RWPE1 (cell line): ENCODE measurements around the gene BACH2.

Experiments used
- CTCF ChIA-PET: fragments of 350-600 bp; sonication (Branson Sonifier 250); formaldehyde crosslinking; extraction: SDS; loops from one replicate; lab custom pipeline; 2021; lab: Yijun Ruan, JAX
- POLR2A ChIA-PET: fragments of 400-600 bp; formaldehyde crosslinking; extraction: SDS; loops from one replicate; lab custom pipeline; 2020; ENCODE audit warnings: antibody characterized with exemption; ENCODE audit not compliant: low non-redundant PET; lab: Yijun Ruan, JAX
- DNase-seq: peaks from one replicate; pipeline ENCODE4 v3.0.0; 2012; ENCODE audit warnings: low spot score
- H3K27ac ChIP-seq: fragments of 450-650 bp; 2 replicates; pipeline ENCODE4 v1.5.1; 2017
- TF ChIP-seq, protein P1 (sequence below): fragments of 450-650 bp; conservative IDR thresholded peaks from 2 replicates; pipeline ENCODE4 v1.5.1; 2017; ENCODE audit warnings: low read depth, mild to moderate bottlenecking

Gene BACH2

DNA sequence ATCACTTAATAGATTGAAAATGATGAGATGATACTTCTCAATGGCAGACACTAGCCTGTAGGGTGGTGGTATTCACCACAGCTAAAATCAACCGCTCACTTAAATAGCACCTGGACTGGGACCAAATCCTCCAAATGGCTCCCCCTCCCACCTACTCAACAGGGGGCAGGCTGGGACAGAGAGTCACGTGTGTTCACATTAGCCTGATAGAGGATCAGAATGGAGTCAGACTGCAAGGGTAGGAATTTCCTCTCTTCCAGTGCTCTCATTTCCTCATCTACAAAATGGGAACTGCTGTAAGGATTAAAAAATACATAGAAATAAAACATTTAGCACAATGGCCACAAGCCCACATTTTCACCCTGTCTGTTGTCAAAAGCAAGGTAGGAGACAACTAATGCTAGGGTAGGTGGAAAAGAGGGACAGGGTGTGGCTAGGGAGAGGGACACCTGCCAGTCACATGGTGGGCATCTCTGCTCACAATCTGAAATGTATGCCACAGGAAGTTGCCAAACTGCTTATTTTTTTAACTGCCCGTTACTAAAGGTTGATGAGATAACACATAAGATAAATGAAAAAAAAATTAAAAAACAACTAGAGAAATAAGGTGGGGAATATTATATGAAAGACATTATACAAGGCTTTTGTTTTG, 55.3 kb downstream of the BACH2 start:
- POLR2A ChIA-PET = no interaction called here
- CTCF ChIA-PET = interaction anchor here (0.7 kb wide), 1 partner anchor 200 kb away, joined by 5 read pairs; no protein-coding TSS in a partner anchor
- no peak overlapping the region for H3K27ac ChIP-seq
- DNase-seq = no peak
- TF ChIP-seq, protein P1, sequence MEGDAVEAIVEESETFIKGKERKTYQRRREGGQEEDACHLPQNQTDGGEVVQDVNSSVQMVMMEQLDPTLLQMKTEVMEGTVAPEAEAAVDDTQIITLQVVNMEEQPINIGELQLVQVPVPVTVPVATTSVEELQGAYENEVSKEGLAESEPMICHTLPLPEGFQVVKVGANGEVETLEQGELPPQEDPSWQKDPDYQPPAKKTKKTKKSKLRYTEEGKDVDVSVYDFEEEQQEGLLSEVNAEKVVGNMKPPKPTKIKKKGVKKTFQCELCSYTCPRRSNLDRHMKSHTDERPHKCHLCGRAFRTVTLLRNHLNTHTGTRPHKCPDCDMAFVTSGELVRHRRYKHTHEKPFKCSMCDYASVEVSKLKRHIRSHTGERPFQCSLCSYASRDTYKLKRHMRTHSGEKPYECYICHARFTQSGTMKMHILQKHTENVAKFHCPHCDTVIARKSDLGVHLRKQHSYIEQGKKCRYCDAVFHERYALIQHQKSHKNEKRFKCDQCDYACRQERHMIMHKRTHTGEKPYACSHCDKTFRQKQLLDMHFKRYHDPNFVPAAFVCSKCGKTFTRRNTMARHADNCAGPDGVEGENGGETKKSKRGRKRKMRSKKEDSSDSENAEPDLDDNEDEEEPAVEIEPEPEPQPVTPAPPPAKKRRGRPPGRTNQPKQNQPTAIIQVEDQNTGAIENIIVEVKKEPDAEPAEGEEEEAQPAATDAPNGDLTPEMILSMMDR = no peak

DNA sequence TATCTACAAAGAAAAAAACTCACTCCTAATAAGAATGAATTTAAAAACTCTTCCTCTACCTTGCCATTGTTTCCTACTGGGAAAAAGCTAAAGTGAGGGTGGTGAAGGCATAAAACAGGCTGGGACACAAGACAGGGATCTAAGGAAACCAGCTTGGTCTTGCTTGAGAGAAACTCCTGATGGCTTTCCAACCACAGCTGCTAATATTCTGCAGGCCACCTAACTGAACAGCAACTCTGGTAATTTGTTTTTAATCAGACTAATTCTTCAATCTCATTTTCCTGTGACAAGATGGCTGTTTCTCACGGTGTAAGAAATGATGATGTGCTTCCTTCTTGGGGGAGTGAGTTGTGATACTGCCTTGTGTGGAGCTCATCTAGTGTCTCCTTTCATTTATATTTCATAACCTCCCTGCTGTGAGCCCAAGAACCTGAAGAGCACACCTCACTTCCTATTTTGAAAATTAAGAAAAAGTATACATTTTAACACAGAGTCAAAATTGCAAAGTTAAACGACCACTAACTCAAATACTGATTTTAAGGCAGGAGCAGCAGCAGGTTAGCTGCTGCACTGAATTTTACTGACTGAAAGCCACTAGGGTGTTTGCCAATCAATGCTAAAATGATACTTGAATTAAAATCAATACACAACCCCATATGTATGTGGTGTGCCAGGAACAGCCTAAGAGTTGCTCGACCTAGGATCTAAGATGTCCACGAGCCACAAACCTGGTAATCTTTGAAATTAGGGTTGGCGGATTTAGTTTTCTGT, 58.0 kb downstream of the BACH2 start:
- CTCF ChIA-PET = no interaction called here
- no peak for DNase-seq
- H3K27ac ChIP-seq = no peak overlapping the region
- TF ChIP-seq, protein P1 = no peak
- POLR2A ChIA-PET = interaction anchor here (0.7 kb wide), 1 partner anchor 10 kb away, joined by 3 read pairs; no protein-coding TSS in a partner anchor

DNA sequence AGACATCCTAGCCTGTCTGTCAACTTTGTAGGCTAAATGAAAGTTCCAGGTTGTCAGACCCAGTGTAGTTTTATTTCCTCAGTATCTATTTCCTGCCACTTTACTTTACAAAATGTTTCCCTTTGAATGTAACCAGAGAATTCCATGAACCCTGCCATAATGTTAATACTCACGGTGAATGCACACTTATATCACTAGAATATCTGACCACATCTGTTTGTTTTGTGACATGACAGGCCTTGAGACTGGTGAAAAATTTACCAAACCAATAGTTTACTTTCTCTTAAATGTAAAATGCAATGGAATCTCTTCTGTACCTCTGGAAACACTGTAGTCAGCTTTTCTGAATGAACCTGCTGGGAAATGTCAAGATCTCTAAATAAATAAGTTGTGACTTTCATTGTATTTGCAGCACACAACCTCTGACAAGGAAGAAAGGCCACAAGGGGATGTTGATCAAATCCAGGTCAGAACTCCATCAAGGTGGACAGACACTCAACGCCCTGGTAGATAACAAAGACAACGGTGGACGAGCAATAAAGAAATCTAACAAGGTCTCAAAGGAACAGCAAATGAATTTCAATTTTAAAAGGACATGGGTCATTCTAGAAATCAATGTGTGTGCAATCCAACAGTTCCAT, 59.2 kb downstream of the BACH2 start:
- CTCF ChIA-PET = no interaction called here
- POLR2A ChIA-PET = no interaction called here
- H3K27ac ChIP-seq = no peak overlapping the region
- TF ChIP-seq, protein P1 = no peak
- no peak for DNase-seq

DNA sequence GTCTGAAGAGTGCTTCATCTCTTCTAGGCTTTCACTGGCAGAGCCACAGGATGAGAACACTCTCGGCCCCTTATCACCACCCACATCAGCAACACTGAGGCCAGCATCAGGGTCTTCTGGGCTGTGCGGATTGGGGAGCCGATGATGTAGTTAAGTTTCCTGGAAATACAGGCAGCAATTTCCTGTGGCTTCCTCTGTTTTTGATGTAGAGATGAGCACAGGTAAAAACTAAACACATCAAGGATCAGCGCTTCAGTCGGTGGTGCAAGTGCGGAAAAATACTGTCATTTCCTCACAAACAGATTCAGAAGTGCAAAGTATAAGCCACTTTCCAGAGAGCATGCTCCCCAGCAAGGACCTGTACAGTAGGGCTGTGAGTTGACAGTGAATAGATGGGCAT, 62.6 kb downstream of the BACH2 start:
- CTCF ChIA-PET = no interaction called here
- H3K27ac ChIP-seq = no peak overlapping the region
- TF ChIP-seq, protein P1 = no peak
- POLR2A ChIA-PET = no interaction called here
- no peak for DNase-seq

DNA sequence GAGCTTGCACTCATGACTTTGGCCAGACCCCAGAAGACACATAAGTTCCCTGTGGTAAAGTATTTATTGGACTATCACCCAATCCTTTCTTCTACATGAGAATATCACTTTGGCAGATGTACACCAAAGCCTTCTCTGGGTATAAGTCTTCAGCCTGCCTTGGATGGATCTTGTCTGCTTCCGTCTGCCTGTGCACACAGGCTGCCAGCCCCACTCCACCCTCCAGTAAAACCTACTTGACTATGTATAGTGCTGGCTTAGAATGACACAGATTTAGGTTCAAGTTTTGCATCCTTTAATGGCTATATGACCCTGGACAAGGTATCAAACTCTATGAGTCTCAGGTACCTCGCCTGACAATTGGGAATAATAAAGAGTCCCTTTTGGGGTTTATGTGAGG, 63.4 kb downstream of the BACH2 start:
- CTCF ChIA-PET = no interaction called here
- DNase-seq = no peak
- TF ChIP-seq, protein P1 = no peak
- POLR2A ChIA-PET = no interaction called here
- H3K27ac ChIP-seq = no peak overlapping the region

DNA sequence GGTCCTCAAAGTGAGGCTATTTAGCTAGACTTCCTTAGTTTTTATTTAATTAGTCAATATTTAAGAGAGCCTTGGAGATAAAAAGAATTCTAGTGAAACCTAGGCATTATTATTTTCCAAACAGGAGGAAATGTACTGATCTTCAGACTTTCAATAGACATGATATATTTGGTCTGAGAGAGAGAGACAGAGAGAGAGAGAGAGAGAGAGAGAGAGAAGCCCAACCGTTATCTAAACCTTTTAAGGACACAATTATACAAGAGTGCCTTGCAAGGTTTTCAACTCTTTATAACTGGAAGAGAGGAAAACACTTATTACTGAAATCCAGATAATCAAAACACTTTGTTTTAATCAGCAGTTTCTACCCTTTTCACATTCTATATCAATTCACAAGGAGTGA, 64.8 kb downstream of the BACH2 start:
- no peak for DNase-seq
- TF ChIP-seq, protein P1 = no peak
- ChIA-PET CTCF (no interaction called here), POLR2A (no interaction called here)
- H3K27ac ChIP-seq = no peak overlapping the region
